HepG2 (cell line): ENCODE results near the gene CSTF1. TPM values are rescaled to one million over a fixed set of nuclear protein-coding genes. Genes with fewer than 3 reads are reported as not detected.

Experiments used
- ARNTL ChIP-seq: sonication (generic); formaldehyde crosslinking; IDR thresholded peaks from 2 replicates; pipeline ENCODE4 v1.4.0; 2020; ENCODE audit warnings: mild to moderate bottlenecking, missing genetic modification reagents
- FOXA3 ChIP-seq: IDR thresholded peaks from 2 replicates; pipeline ENCODE4 v1.6.1; 2016; ENCODE audit warnings: missing genetic modification reagents, missing compliant biosample characterization
- FOXK2 ChIP-seq: fragments of 450-650 bp; IDR thresholded peaks from 2 replicates; pipeline ENCODE4 v1.6.1; 2016
- FOXP4 ChIP-seq: sonication (generic); formaldehyde crosslinking; IDR thresholded peaks from 2 replicates; pipeline ENCODE4 v1.4.0; 2020; ENCODE audit warnings: missing genetic modification reagents
- KDM5A ChIP-seq: fragments of 200-600 bp; sonication (generic); IDR thresholded peaks from 2 replicates; pipeline ENCODE4 v1.7.0; 2018; ENCODE audit warnings: antibody characterized with exemption, mild to moderate bottlenecking, low read length, borderline replicate concordance
- MAX ChIP-seq: IDR thresholded peaks from 2 replicates; pipeline ENCODE4 v1.6.1; 2012; ENCODE audit warnings: inconsistent platforms
- NFYC ChIP-seq: IDR thresholded peaks from 2 replicates; pipeline ENCODE4 v1.6.1; 2016; ENCODE audit warnings: missing genetic modification reagents, missing compliant biosample characterization
- PHF5A ChIP-seq: IDR thresholded peaks from one replicate; pipeline ENCODE4 v1.6.1; 2018; ENCODE audit warnings: low read depth, missing genetic modification reagents; ENCODE audit not compliant: unreplicated experiment
- PREB ChIP-seq: sonication (generic); formaldehyde crosslinking; IDR thresholded peaks from 2 replicates; pipeline ENCODE4 v1.4.0; 2020; ENCODE audit warnings: missing genetic modification reagents
- RAD21 ChIP-seq: fragments of 450-650 bp; formaldehyde crosslinking; IDR thresholded peaks from 2 replicates; pipeline ENCODE4 v1.5.0; 2020; ENCODE audit warnings: mild to moderate bottlenecking
- RARG ChIP-seq: sonication (generic); formaldehyde crosslinking; IDR thresholded peaks from 2 replicates; pipeline ENCODE4 v1.4.0; 2020; ENCODE audit warnings: low read depth, mild to moderate bottlenecking, missing genetic modification reagents
- SMAD9 ChIP-seq: sonication (generic); formaldehyde crosslinking; IDR thresholded peaks from 2 replicates; pipeline ENCODE4 v1.5.1; 2020; ENCODE audit warnings: mild to moderate bottlenecking, missing genetic modification reagents
- TFDP1 ChIP-seq: IDR thresholded peaks from 2 replicates; pipeline ENCODE4 v1.6.1; 2016; ENCODE audit warnings: missing compliant biosample characterization, missing genetic modification reagents, borderline replicate concordance
- ZFP82 ChIP-seq: sonication (generic); formaldehyde crosslinking; IDR thresholded peaks from 2 replicates; pipeline ENCODE4 v1.5.1; 2020; ENCODE audit warnings: mild to moderate bottlenecking, missing genetic modification reagents, borderline replicate concordance
- ZNF512 ChIP-seq: sonication (generic); formaldehyde crosslinking; IDR thresholded peaks from 2 replicates; pipeline ENCODE4 v1.4.0; 2020; ENCODE audit warnings: mild to moderate bottlenecking, missing genetic modification reagents
- ZNF552 ChIP-seq: sonication (generic); formaldehyde crosslinking; IDR thresholded peaks from 2 replicates; pipeline ENCODE4 v1.9.0; 2022; ENCODE audit warnings: missing genetic modification reagents, mild to moderate bottlenecking, borderline replicate concordance
- ZSCAN21 ChIP-seq: sonication (generic); formaldehyde crosslinking; IDR thresholded peaks from 2 replicates; pipeline ENCODE4 v1.8.0; 2022; ENCODE audit warnings: mild to moderate bottlenecking, missing genetic modification reagents, moderate library complexity, borderline replicate concordance
- ZSCAN30 ChIP-seq: sonication (generic); formaldehyde crosslinking; IDR thresholded peaks from 2 replicates; pipeline ENCODE4 v1.5.0; 2020; ENCODE audit warnings: mild to moderate bottlenecking, missing genetic modification reagents
- polyA plus RNA-seq, 8 experiments: library from polyadenylated mRNA; depleted of rRNA in 3 of 8; stranded (reverse) in 7 of 8; unstranded in 1 of 8; fragments of >200 nt; fragmentation: Illumina TruSeq in 4 of 8; extraction: Trizol in 4 of 8; gene quantifications; 2 replicates each; pipeline versions ENCODE4 v1.2.1 to v1.2.3, GENCODE V29; 2011 to 2016; ENCODE audit warnings: low read depth in 4 of 8, missing spikeins in 1 of 8, mixed read lengths in 1 of 8; ENCODE audit not compliant: insufficient read depth in 1 of 8
- total RNA-seq, 5 experiments: library from RNA; depleted of rRNA; stranded (reverse); fragments of >200 nt; fragmentation: Illumina TruSeq; extraction: Trizol; gene quantifications; 2 replicates each; pipeline ENCODE4 v1.2.3, GENCODE V29; 2016; ENCODE audit warnings: low read depth in 1 of 5
- TF ChIP-seq, protein P1 (sequence below): sonication (generic); formaldehyde crosslinking; IDR thresholded peaks from 2 replicates; pipeline ENCODE4 v1.8.1; 2023; ENCODE audit warnings: missing genetic modification reagents, mild to moderate bottlenecking, borderline replicate concordance
- TF ChIP-seq, protein P2 (sequence below): IDR thresholded peaks from 2 replicates; pipeline ENCODE4 v1.6.1; 2012; ENCODE audit warnings: low read depth, low read length, improper control_type of control experiment

Gene CSTF1
- total and polyA plus RNA-seq, 2 of the 13 experiments (the other 11 are each of a cell fraction or from before 2014, with no cell fraction given): 70.9 to 100 TPM

DNA sequence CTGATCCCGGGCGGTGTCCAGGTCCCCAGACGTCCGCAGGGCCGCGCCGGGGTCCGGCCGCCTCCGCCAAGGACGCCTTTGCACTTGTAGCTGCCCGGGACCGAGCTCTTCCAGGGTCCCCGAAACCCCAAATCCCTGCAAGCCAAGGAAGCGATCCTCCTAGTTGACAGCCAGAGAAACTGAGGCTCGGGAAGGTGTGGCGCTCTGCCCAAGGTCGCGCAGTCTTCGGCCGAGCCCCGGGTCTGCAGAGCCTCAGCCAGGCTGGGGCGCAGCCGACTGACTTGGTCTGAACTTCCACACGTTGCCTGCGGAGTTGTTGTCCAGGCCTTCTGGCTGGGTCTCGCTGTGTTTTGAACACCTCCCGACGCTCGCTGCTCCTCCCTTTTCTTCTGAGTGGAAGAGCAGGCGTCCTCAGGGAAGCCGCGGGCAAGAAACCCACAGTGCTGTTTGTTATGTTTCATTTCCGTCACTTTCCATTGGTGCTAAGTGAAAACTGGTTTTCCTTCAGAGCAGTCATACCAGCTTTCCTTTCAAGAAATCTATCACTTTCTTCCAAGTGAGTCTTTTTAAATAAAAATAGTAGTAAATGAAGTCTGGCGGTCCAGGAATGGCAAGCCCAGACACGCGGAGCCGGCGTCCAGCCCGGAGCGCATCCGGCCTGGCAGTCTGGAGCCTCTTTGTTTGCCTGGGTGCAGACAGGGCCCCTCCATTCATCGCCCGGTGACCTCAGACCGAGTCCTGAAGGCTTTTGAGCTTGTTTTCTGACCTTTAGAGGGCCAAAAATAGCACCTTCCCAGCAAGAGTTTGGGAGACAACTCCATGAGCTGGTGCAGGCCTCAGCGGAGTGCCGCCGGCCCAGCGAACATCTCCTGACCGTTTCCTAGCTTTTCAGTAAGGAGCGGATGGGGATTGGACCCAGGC lies 33.0 kb upstream of the CSTF1 start (continued):
- TF ChIP-seq PHF5A (CRISPR knock-in tag) (no peak), NFYC (CRISPR knock-in tag) (no peak; the same call in 1 of the 2 replicates), RAD21 (CRISPR knock-in tag) (peak; percentile 21; the same call in 1 of the 2 replicates), TFDP1 (CRISPR knock-in tag) (0 out of 2 replicates have a peak, but pooled peaks have one; percentile 4), SMAD9 (CRISPR knock-in tag) (0 out of 2 replicates have a peak, but pooled peaks have one; percentile 82), FOXP4 (CRISPR knock-in tag) (0 out of 2 replicates have a peak, but pooled peaks have one; percentile 31), ARNTL (CRISPR knock-in tag) (0 out of 2 replicates have a peak, but pooled peaks have one; percentile 22), ZSCAN21 (CRISPR knock-in tag) (no peak; the same call in 1 of the 2 replicates), ZFP82 (no peak), MAX (peak; percentile 70), ZSCAN30 (CRISPR knock-in tag) (peak; percentile 79; the same call in 1 of the 2 replicates), FOXA3 (CRISPR knock-in tag) (no peak), RARG (no peak), ZNF512 (no peak), ZNF552 (CRISPR knock-in tag) (no peak), KDM5A (no peak; the same call in none of the 2 replicates), FOXK2 (no peak), PREB (CRISPR knock-in tag) (no peak)
- TF ChIP-seq, protein P1, sequence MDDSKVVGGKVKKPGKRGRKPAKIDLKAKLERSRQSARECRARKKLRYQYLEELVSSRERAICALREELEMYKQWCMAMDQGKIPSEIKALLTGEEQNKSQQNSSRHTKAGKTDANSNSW (CRISPR knock-in tag): peak; percentile 61; the same call in 1 of the 2 replicates
- TF ChIP-seq, protein P2, sequence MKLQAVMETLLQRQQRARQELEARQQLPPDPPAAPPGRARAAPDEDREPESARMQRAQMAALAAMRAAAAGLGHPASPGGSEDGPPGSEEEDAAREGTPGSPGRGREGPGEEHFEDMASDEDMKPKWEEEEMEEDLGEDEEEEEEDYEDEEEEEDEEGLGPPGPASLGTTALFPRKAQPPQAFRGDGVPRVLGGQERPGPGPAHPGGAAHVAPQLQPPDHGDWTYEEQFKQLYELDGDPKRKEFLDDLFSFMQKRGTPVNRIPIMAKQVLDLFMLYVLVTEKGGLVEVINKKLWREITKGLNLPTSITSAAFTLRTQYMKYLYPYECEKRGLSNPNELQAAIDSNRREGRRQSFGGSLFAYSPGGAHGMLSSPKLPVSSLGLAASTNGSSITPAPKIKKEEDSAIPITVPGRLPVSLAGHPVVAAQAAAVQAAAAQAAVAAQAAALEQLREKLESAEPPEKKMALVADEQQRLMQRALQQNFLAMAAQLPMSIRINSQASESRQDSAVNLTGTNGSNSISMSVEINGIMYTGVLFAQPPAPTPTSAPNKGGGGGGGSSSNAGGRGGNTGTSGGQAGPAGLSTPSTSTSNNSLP: no peak
